ENCODE results near the gene SRSF7.
"Not testable (repeated sequence)": the region's sequence is repeated elsewhere in the genome, so short reads cannot be mapped to it uniquely, and the experiment has no call there.

Gene SRSF7

GRCh38 chr2:38754049-38754448 is 2.9 kb upstream of the SRSF7 start:
- no peak for DNase-seq (ENCODE audit: low read depth, low spot score)

GRCh38 chr2:38751596-38752410 is 642 bp upstream of the SRSF7 start:
- DNase-seq (ENCODE audit: low read depth, low spot score): no peak

DNA sequence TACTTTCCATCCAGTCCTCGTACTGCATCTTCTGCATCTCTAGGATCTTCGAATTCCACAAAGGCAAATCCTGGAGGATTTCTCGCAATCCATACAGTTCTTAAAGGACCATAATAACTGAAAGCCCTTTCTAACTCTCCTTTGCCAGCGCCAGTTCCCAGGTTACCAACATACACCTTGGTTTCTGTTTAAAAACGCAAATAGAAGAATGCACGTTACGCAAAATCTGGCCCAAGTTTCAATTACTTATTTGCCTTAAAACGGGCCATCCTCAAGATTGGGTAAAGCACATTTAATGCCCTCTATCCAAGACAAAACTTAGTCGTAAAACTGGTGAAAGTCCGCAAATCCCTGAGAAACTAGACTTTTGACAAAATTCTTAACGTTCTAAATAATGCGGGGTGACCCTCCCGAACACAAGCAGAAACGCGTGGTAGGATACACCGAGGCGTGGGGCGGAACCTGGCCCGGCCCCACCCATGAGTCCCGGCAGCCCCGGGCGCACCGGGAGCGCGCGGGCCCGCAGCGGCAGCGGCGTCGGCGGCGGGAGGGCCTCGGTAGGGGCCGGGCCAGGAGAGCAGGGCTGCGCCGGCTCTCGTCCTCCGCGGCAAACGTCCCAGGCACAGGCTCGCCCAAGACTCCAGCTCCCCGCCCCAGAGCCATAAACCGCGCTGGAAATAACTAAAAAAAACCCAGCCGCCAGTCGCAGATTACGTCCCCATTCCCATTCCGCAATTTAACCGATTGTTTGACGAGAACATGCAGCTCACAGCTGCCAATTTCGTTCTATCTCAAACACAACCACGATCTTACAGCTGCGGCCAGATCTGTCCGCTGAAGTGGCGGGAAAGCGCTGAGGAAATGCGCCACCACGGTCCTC is 910 bp downstream of the SRSF7 start:
- no peak for DNase-seq (ENCODE audit: low read depth, low spot score)

- no peak for DNase-seq (ENCODE audit: low read depth, low spot score)
Observed at GRCh38 chr2:38748943-38749804, 2.0 kb downstream of the SRSF7 start.

- no peak for DNase-seq (ENCODE audit: low read depth, low spot score)
Observed at GRCh38 chr2:38748391-38748790, 2.8 kb downstream of the SRSF7 start.

- DNase-seq (ENCODE audit: low read depth, low spot score): no peak
Observed at GRCh38 chr2:38747819-38748218, 3.3 kb downstream of the SRSF7 start.

DNA sequence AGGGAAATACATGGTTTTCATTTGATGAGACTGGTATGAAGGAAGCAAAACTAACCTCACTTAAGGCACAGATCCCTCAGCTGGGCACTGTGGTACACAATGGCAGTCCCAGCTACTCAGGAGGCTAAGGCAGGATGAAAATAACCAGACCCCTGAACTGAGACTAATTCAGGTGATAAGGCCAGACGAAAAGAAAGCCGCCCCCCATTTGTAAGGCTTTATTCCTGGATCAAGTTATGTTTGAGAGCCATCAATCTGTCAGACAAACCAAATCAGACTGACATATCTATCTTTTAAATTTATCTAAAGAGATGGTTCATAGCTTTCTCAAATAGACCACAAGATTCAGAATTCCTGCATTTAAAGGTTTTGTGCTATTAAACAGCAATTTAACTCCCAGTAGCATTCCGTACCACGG is 4.1 kb downstream of the SRSF7 start:
- DNase-seq (ENCODE audit: low read depth, low spot score): no peak

- no peak for DNase-seq (ENCODE audit: low read depth, low spot score)
Observed at GRCh38 chr2:38745267-38745666, 5.9 kb downstream of the SRSF7 start.

DNA sequence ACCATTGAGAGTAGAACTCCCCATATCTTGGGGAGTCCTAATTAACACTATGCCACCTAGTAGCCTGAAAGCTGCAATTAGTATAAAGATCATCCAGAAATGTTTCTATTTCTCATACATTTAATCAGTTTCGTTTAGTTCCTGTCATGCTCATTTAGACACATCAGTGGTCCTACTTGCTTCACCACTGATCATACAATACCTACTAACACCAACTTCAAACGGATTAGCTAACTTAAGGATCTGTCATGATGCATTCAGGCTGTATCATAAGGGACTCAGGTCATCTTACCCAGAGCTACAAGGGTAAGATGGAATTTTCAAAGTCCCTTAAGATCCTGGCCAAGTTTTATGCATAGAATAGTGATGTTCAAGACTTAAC is 6.8 kb downstream of the SRSF7 start:
- no peak for DNase-seq (ENCODE audit: low read depth, low spot score)

- DNase-seq (ENCODE audit: low read depth, low spot score): no peak
Observed at GRCh38 chr2:38743672-38744398, 7.3 kb downstream of the SRSF7 start.

- no peak for DNase-seq (ENCODE audit: low read depth, low spot score)
Observed at GRCh38 chr2:38742797-38743559, 8.2 kb downstream of the SRSF7 start.

DNA sequence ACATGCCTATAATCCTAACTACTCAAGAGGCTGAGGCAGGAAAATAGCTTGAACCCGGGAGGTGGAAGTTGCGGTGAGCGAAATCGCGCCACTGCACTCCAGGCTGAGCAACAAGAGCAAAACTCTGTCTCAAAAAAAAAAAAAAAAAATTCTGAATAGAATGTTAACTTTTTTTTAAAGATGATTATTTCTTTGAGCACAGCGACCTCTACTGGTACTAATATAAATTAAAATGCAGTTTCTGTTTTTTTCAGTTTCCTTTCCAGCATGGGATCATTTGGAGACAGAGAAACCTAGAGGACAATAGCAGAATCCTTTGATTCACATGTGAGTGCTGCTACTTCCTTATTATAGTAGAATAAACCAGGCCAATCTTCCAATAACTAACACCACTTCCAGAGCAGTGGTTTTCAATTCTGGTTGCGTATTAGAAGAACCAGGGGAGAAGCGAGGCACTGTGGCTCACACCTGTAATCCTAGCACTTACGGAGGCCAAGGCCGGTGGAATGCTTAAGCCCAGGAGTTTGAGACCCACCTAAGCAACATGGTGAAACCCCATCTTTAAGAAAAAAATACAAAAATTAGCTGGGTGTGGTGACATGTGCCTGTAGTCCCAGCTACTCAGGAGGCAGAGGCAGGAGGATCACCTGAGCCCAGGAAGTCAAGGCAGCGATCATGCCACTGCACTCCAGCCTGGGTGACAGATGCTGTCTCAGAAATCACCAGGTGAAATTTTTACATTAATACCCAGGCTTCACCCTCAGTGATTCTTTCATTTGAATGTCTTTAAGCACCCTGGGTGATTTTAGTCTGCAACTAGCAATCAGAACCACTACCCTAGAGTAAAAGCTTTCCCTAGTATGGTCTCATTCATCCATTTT is 10.1 kb downstream of the SRSF7 start:
- no peak for DNase-seq (ENCODE audit: low read depth, low spot score)

GRCh38 chr2:38739524-38739923 is 11.6 kb downstream of the SRSF7 start:
- DNase-seq (ENCODE audit: low read depth, low spot score): no peak

DNA sequence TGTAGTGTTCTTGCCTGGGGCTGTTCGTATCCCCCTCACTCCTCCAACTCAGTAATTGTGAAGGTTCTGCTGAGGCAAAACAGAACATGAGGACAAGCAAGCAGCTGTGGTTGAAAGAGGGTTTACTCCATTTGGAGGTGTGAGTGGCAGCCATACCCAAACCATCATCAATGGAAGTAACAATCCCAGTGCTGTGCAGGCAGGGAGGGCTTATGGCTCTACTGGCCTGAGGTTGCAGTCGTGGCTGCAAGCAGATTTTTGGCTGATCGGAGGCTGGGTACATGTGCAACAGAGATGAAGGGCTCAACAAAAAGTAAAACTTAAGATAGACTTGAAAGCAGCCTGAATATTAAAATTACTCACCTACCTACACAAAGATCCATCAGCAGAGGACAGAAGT is 13.2 kb downstream of the SRSF7 start:
- no peak for DNase-seq (ENCODE audit: low read depth, low spot score)

GRCh38 chr2:38737000-38737698 is 14.0 kb downstream of the SRSF7 start:
- not testable (repeated sequence) for DNase-seq (ENCODE audit: low read depth, low spot score)

DNA sequence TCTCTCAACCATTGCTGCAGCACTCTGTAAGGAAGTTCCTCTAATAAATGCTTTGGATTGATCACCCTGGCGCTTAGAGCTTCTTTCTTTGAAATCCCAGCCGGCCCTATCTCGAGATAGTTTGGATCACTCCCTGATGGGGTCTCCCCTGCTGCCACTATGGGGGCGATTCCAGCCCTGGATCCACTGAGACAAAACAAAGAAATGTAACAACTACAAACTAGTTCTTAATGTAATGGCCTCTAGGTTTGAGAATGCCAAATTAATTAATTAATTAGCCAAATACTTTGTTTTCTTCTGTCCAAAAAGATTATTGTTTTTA is 15.2 kb downstream of the SRSF7 start:
- no peak for DNase-seq (ENCODE audit: low read depth, low spot score)

DNA sequence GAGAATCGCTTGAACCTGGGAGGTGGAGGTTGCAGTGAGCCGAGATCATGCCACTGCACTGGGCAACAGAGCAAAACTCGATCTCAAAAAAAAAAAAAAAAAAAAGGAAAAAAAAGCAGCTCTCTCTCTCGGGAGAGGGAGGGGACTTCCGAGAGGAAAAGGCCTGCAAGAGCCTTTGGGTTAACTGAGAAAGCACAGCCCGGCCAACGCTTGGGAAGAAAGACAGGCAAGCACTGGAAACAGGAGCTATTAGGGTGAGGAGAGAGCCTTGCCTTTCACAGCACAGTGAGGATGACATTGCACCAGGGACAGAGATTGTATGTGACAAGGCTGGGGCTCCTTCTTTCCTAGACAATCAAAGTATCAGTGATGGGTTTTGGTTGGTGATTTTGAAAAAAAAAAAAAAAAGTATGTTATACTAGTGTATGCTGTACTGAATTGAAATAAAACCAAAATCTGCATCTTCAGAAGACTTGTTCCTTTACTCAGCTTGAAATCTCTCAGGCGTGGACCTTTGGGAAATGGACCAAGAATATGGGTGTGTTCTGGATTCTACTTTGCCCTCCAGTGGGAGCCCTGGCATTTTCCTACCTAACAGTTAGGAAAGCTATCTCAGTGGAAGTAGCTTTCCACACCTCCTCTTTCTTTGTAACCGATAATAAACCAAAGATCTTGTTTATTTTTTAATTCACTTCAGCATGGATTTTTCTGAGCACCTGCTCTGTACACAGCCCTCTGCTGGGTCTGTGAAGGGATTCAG is 16.7 kb downstream of the SRSF7 start:
- DNase-seq (ENCODE audit: low read depth, low spot score): no peak

- DNase-seq (ENCODE audit: low read depth, low spot score): no peak
Observed at GRCh38 chr2:38733300-38733971, 17.7 kb downstream of the SRSF7 start.

Data from activated CD4-positive, CD25-positive, alpha-beta regulatory T cell treated with anti-CD3 and anti-CD28 coated beads, Interleukin-2, amount 50 U/mL, for 16 hours (primary cell).